Measurements from ENCODE around the gene ZNF205.

Gene ZNF205

DNA sequence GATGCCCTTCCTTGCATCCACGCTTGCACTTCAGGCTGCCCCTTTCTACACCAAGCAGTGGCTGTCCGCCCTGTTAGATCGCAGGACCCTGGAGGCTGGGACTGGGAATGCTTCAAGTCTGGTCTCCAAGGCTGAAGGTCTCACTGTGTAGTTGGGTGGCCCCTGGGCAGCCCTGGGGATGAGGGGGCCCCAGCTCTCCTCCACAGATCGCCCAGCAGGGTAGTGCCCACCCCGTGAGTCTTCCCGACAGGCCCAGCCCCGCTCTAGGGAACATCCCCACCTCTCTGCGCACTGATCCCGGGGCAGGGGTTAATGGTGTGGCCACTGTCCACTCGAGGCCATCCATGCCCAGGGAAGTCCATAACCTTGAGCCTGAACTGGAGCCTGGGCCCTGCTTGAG is 32.8 kb downstream of the ZNF205 start:
- 91% methylated on average over 10 of the region's 10 CpGs for WGBS
- peaks cover 23% of the 10 kb centered on the region for H3K27me3 ChIP-seq (ENCODE audit: insufficient read depth, low read length)

DNA sequence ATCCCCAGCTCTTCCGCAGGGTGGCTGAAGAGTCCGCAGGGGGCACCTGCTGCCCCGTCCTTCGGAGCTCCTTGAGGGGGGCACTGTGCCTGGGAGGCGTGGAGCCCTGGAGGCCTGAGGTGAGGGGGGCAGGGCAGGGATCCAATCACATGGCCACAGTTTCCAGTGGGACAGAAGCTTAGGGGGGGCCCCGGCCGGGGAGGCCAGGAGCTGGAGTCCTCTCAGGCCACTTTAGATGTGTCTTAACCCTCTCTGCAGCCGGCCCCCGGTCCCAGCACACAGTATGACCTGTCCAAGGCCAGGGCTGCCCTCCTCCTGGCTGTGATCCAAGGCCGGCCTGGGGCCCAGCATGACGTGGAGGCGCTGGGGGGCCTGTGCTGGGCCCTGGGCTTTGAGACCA is 33.3 kb downstream of the ZNF205 start:
- no peak overlapping the region for H3K4me3 ChIP-seq (ENCODE audit: low read length)
- WGBS = 88% methylated on average over 12 of the region's 12 CpGs
- peaks cover 14% of the 10 kb centered on the region for H3K36me3 ChIP-seq (ENCODE audit: insufficient read depth, low read length)
- no peaks in the 10 kb centered on the region for H3K4me1 ChIP-seq (ENCODE audit: insufficient read depth, low read length)
- no peak overlapping the region for H3K9ac ChIP-seq (ENCODE audit: low read depth, low read length)
- no peaks in the 10 kb centered on the region for H3K9me3 ChIP-seq (ENCODE audit: insufficient read depth, low read depth, low read length)
- peaks cover 23% of the 10 kb centered on the region for H3K27me3 ChIP-seq (ENCODE audit: insufficient read depth, low read length)
- no peak overlapping the region for H3K27ac ChIP-seq (ENCODE audit: low read depth, low read length)

More for the DNA sequence above, 32.8 kb downstream of the ZNF205 start:
- no peaks in the 10 kb centered on the region for H3K4me1 ChIP-seq (ENCODE audit: insufficient read depth, low read length)
- peaks cover 14% of the 10 kb centered on the region for H3K36me3 ChIP-seq (ENCODE audit: insufficient read depth, low read length)
- no peak overlapping the region for H3K9ac ChIP-seq (ENCODE audit: low read depth, low read length)
- no peak overlapping the region for H3K4me3 ChIP-seq (ENCODE audit: low read length)
- no peak overlapping the region for H3K27ac ChIP-seq (ENCODE audit: low read depth, low read length)
- no peaks in the 10 kb centered on the region for H3K9me3 ChIP-seq (ENCODE audit: insufficient read depth, low read depth, low read length)

DNA sequence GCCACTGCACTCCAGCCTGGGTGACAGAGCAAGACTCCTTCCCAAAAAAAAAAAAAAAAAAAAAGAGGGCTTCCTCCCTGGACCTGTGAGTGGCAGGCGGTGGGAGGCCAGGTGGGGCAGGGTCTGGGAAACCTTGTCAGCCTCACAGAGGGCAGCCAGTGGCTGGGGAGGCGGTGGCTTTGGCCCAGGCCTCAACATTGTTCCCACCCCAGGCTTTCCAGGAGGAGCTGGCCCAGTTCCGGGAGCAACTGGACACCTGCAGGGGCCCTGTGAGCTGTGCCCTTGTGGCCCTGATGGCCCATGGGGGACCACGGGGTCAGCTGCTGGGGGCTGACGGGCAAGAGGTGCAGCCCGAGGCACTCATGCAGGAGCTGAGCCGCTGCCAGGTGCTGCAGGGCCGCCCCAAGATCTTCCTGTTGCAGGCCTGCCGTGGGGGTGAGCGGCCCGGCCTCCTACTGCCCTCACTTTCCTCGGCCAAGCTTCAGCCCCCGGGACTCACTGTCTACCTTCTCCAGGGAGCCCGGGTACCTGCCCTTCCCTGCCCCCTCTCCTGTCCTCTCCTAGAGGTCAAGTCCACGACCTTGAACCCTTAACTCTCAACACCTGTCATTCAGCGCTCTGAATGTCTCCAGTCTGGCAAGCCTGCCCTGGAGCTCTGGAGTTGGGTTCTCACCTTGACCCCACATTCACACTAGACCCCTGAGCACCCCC is 34.8 kb downstream of the ZNF205 start:
- Histone ChIP-seq H3K9ac (ENCODE audit: low read depth, low read length) (no peak overlapping the region), H3K27ac (ENCODE audit: low read depth, low read length) (no peak overlapping the region), H3K4me1 (ENCODE audit: insufficient read depth, low read length) (no peaks in the 10 kb centered on the region), H3K27me3 (ENCODE audit: insufficient read depth, low read length) (peaks cover 23% of the 10 kb centered on the region), H3K4me3 (ENCODE audit: low read length) (no peak overlapping the region), H3K36me3 (ENCODE audit: insufficient read depth, low read length) (0 out of 2 replicates have a peak, but pooled peaks cover 2% of the 10 kb centered on the region), H3K9me3 (ENCODE audit: insufficient read depth, low read depth, low read length) (no peaks in the 10 kb centered on the region)
- 87% methylated on average over 16 of the region's 16 CpGs for WGBS

DNA sequence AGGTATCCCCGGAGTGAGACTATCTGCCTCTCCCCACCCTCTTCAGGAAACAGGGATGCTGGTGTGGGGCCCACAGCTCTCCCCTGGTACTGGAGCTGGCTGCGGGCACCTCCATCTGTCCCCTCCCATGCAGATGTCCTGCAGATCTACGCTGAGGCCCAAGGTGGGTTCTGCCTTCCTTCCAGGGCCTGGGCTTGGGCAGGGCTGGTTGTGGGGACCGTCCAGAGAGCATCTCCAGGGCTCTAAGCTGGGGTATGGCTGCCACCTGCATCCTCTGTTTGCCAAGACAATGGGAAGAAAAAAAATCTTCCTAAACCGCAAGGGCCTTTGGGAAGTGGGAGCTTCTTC is 35.3 kb downstream of the ZNF205 start:
- H3K4me3 ChIP-seq (ENCODE audit: low read length) = no peak overlapping the region
- 86% methylated on average over 5 of the region's 5 CpGs for WGBS
- H3K36me3 ChIP-seq (ENCODE audit: insufficient read depth, low read length) = no peaks in the 10 kb centered on the region
- no peaks in the 10 kb centered on the region for H3K4me1 ChIP-seq (ENCODE audit: insufficient read depth, low read length)
- no peak overlapping the region for H3K9ac ChIP-seq (ENCODE audit: low read depth, low read length)
- peaks cover 23% of the 10 kb centered on the region for H3K27me3 ChIP-seq (ENCODE audit: insufficient read depth, low read length)
- H3K27ac ChIP-seq (ENCODE audit: low read depth, low read length) = no peak overlapping the region
- H3K9me3 ChIP-seq (ENCODE audit: insufficient read depth, low read depth, low read length) = no peaks in the 10 kb centered on the region

DNA sequence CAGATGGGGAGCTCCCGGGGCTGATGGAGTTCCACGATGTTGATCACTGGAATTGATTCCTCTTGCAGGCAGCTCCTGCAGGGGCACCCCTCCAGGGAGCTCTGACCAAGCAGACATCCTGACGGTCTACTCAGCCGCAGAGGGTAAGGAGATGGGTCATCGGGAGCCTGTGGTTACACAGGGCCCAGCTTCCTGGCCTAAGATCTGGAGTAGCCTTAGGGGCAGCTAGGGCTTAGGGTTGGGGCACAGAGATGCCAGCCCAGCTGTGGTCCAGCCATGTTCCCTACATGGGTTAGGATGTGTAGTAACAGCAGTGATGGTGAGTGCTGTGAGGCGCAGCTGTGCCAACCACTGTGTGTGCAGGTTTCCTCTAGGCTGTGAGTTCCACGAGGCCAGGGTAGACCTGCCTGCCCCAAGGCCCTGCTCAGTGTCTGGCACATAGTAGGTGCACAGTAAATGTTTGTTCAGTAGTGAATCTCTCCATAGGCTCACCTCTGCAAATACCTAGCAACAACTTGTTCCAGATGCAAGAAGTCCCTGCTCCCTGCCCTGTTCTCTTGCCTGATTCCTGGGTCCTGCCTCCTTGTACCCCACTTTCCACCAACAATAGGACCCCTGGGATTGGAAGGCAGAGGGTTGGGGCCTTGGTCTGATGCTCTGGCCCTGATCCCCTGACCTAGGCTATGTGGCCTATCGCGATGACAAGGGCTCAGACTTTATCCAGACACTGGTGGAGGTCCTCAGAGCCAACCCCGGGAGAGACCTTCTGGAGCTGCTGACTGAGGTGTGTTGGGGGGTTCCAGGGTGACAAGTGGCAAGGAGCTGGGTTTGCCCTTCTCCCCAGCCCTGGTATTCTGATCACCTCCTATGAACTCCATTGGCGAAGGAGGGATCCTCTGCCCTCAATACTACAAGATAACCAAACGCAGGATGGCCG is 36.1 kb downstream of the ZNF205 start:
- Histone ChIP-seq H3K36me3 (ENCODE audit: insufficient read depth, low read length) (no peaks in the 10 kb centered on the region), H3K27ac (ENCODE audit: low read depth, low read length) (no peak overlapping the region), H3K9me3 (ENCODE audit: insufficient read depth, low read depth, low read length) (no peaks in the 10 kb centered on the region), H3K9ac (ENCODE audit: low read depth, low read length) (no peak overlapping the region), H3K4me1 (ENCODE audit: insufficient read depth, low read length) (no peaks in the 10 kb centered on the region), H3K27me3 (ENCODE audit: insufficient read depth, low read length) (peaks cover 23% of the 10 kb centered on the region), H3K4me3 (ENCODE audit: low read length) (no peak overlapping the region)
- WGBS = 90% methylated on average over 13 of the region's 13 CpGs

DNA sequence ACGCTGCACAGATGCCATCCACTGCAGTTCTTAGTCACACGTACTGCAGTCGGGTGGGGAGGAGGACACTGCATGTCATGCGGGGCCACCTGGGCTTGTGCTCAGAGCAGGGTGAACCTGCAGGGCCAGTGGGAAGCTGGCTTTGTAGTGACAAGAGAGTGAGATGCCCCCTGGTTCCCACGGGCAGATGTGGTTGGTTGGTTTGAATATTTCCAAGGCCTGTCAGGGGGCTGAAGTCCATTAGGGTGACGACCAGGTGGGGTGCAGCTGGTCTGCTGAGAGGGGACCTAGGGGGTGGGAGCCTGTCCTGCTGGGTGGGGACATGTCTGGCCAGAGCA is 36.8 kb downstream of the ZNF205 start:
- peak overlapping the region; percentile 92 for H3K4me3 ChIP-seq (ENCODE audit: low read length)
- H3K9ac ChIP-seq (ENCODE audit: low read depth, low read length) = no peak overlapping the region
- no peaks in the 10 kb centered on the region for H3K4me1 ChIP-seq (ENCODE audit: insufficient read depth, low read length)
- H3K27ac ChIP-seq (ENCODE audit: low read depth, low read length) = no peak overlapping the region
- H3K27me3 ChIP-seq (ENCODE audit: insufficient read depth, low read length) = peaks cover 23% of the 10 kb centered on the region
- no peaks in the 10 kb centered on the region for H3K9me3 ChIP-seq (ENCODE audit: insufficient read depth, low read depth, low read length)
- 80% methylated on average over 6 of the region's 6 CpGs for WGBS
- H3K36me3 ChIP-seq (ENCODE audit: insufficient read depth, low read length) = no peaks in the 10 kb centered on the region

DNA sequence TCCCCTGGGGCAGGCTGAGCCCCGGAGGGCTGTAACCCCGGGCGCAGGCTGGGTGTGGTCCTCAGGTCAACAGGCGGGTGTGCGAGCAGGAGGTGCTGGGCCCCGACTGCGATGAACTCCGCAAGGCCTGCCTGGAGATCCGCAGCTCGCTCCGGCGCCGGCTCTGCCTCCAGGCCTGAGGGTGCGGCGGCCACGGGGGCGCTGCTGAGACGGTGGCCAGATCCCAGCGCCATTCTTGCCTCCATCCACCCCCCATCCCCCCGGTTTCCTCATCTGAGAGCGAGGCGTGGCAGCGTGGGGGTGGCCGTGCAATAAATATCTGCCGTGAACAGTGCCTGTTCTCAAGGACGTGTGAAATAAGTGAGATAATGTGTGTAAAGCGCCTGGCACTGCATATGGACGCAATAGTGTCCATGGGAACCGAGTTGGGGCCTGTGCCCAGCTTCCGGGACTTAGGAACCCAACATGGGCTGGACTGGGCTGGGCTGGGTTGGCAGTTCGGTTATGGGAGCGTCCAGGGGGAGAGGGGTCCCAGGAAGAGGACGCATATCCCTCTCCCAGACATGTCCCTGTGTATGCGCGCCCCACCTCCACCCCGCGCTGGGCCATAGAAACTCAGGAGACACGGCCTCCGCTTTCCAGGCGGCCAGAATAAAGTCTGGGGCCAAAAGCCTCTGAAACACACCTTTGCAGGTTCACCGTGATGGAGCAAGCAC is 37.4 kb downstream of the ZNF205 start:
- Histone ChIP-seq H3K9ac (ENCODE audit: low read depth, low read length) (peak overlapping the region; percentile 66), H3K36me3 (ENCODE audit: insufficient read depth, low read length) (no peaks in the 10 kb centered on the region), H3K4me1 (ENCODE audit: insufficient read depth, low read length) (no peaks in the 10 kb centered on the region), H3K4me3 (ENCODE audit: low read length) (peak overlapping the region; percentile 92), H3K27ac (ENCODE audit: low read depth, low read length) (peak overlapping the region; percentile 30; the same call in 1 of the 2 replicates), H3K27me3 (ENCODE audit: insufficient read depth, low read length) (peaks cover 23% of the 10 kb centered on the region), H3K9me3 (ENCODE audit: insufficient read depth, low read depth, low read length) (no peaks in the 10 kb centered on the region)
- WGBS = 2% methylated on average over 41 of the region's 41 CpGs

DNA sequence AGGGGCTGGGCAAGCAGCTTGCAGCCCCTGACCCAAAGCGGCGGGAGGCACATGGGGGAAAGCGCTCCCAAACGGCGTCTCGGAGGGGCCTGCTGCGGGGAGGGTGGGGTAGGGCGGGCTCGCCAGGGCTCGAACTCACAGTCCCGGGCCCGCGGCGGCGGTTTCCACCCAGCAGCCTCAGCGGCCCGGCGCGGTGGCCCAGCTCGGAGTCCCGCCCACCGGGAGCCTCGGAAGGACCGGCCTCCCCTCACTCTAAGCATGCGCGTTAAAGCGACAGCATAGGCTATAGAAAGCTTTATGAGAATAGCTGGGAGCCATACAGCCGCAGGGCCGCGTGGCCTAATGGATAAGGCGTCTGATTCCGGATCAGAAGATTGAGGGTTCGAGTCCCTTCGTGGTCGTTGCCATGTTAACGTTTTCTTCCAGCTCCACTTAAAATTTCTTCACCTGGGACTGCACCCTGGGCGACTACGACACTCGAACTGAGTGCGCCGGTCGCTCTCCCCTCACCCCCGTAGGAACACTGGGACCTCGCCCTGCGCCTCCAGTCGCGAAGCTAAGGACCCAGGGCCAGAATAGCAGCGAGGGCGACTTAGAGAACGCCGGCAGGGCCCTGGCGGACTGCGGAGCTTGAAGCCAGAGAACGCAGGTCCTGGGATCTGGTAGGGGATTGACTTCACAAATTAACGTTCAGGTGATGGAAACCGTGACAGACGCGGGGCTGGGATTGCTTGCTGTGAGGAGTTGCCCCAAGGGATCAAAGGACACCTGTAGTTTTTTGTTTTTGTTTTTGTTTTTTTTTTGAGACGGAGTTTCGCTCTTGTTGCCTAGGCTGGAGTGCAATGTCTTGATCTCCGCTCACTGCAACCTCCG is 38.2 kb downstream of the ZNF205 start:
- Histone ChIP-seq H3K27ac (ENCODE audit: low read depth, low read length) (peak overlapping the region; percentile 39; the same call in 1 of the 2 replicates), H3K36me3 (ENCODE audit: insufficient read depth, low read length) (no peaks in the 10 kb centered on the region), H3K4me3 (ENCODE audit: low read length) (peak overlapping the region; percentile 92), H3K4me1 (ENCODE audit: insufficient read depth, low read length) (no peaks in the 10 kb centered on the region), H3K9ac (ENCODE audit: low read depth, low read length) (peak overlapping the region; percentile 66), H3K9me3 (ENCODE audit: insufficient read depth, low read depth, low read length) (no peaks in the 10 kb centered on the region), H3K27me3 (ENCODE audit: insufficient read depth, low read length) (peaks cover 23% of the 10 kb centered on the region)
- WGBS = 1% methylated on average over 62 of the region's 62 CpGs

DNA sequence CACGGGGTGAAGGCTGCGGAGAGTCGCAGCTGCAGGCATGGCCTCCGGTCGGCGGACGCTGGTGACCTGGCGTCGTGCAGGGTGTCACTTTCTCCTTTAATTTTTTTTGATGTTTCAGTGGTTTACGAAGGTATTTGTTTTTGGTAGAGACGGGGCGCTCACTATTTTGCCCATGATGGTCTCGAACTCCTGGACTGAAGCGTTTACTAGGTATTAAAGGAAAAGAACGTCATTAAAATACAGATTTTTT is 39.6 kb downstream of the ZNF205 start:
- Histone ChIP-seq H3K9ac (ENCODE audit: low read depth, low read length) (no peak overlapping the region), H3K4me1 (ENCODE audit: insufficient read depth, low read length) (no peaks in the 10 kb centered on the region), H3K4me3 (ENCODE audit: low read length) (peak overlapping the region; percentile 73), H3K9me3 (ENCODE audit: insufficient read depth, low read depth, low read length) (no peaks in the 10 kb centered on the region), H3K27ac (ENCODE audit: low read depth, low read length) (no peak overlapping the region), H3K36me3 (ENCODE audit: insufficient read depth, low read length) (no peaks in the 10 kb centered on the region), H3K27me3 (ENCODE audit: insufficient read depth, low read length) (peaks cover 23% of the 10 kb centered on the region)
- WGBS = 15% methylated on average over 14 of the region's 15 CpGs

DNA sequence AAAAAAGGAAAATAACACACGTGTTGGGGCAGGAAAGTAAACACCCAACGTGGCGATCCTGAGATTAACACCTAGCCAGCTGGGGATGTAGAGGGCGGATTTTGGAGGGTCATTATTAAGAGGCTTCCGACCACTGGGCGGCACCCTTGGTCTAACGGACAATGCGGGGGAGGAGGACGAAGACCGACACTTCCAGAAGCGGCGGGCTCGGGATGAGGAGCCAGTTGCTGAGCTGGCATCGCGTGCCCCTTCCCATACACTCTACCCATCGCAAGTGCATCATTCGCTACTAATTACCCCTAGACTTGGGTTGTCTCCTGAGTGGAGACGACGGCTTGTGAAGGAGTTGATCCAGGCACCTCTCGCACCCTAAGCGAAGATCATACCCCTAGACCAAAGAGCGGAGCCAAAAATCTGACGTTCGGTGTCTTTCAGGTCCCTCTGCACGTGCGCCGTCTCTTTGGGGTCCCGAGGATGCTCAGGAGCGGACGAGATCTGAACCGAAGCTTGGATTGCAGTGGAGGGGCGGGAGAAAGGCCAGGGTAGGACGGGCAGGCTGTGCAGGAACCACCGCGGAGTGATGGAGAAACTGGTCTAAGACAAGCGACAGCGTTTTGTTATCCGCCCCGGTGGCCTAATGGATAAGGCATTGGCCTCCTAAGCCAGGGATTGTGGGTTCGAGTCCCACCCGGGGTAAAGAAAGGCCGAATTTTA is 40.0 kb downstream of the ZNF205 start:
- Histone ChIP-seq H3K4me3 (ENCODE audit: low read length) (peak overlapping the region; percentile 73), H3K9ac (ENCODE audit: low read depth, low read length) (peak overlapping the region; percentile 35; the same call in 1 of the 2 replicates)
- 2% methylated on average over 42 of the region's 42 CpGs for WGBS

More for the DNA sequence above, 40.0 kb downstream of the ZNF205 start:
- Histone ChIP-seq H3K27me3 (ENCODE audit: insufficient read depth, low read length) (peaks cover 22% of the 10 kb centered on the region), H3K4me1 (ENCODE audit: insufficient read depth, low read length) (no peaks in the 10 kb centered on the region), H3K27ac (ENCODE audit: low read depth, low read length) (0 out of 2 replicates have a peak overlapping the region, but pooled peaks have one; percentile 26), H3K36me3 (ENCODE audit: insufficient read depth, low read length) (no peaks in the 10 kb centered on the region), H3K9me3 (ENCODE audit: insufficient read depth, low read depth, low read length) (no peaks in the 10 kb centered on the region)

Data from HUES64 (cell line).